A673 (cell line): ENCODE results near the gene CCDC85C.

ENCODE experiments used
- EZH2 ChIP-seq: fragments of 200-600 bp; sonication (generic); IDR thresholded peaks from 2 replicates; pipeline ENCODE4 v1.6.1; 2017; ENCODE audit warnings: borderline replicate concordance, low read depth, mild to moderate bottlenecking, mixed read lengths, antibody characterized with exemption, low read length; ENCODE audit not compliant: poor library complexity, severe bottlenecking
- TF ChIP-seq, protein P1 (sequence below): fragments of 300-800, 200-600 bp; sonication (generic); conservative IDR thresholded peaks from 2 replicates; pipeline ENCODE4 v1.5.1; 2017; ENCODE audit warnings: low read depth, mild to moderate bottlenecking, antibody characterized with exemption, low read length, moderate library complexity, mixed read lengths

DNA sequence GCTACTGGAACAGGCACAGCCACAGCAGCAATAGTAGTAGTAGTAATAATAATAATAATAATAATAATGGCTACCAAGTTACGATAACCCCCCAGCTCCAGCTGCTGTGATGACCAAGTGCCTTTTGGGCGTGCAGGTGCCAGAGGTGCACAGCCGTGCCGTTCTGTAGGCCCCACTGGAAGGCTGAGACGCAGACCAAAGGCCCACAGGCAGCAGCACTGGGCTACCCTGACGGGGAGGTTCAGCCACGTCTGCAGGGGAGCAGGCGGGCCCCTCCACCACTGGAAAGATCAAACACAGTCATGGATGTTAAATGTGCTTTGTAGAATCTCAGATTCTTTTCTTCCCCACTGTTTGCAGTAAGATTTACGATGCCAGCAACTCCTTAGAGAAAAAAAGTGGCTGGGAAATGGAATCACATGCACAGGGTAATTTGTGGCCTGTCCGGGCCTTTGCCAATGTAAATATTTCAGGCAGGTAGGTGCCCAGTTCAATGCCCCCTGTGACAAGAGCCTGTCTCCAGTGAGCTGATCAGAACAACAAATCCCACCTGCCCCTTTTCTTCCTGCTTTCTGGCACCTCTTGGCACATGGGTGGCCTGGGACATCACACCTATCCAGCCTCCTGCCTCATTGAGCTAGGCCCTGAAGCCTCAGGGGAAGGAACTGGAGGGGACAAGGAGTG, 32.6 kb downstream of the CCDC85C start:
- TF ChIP-seq, protein P1, sequence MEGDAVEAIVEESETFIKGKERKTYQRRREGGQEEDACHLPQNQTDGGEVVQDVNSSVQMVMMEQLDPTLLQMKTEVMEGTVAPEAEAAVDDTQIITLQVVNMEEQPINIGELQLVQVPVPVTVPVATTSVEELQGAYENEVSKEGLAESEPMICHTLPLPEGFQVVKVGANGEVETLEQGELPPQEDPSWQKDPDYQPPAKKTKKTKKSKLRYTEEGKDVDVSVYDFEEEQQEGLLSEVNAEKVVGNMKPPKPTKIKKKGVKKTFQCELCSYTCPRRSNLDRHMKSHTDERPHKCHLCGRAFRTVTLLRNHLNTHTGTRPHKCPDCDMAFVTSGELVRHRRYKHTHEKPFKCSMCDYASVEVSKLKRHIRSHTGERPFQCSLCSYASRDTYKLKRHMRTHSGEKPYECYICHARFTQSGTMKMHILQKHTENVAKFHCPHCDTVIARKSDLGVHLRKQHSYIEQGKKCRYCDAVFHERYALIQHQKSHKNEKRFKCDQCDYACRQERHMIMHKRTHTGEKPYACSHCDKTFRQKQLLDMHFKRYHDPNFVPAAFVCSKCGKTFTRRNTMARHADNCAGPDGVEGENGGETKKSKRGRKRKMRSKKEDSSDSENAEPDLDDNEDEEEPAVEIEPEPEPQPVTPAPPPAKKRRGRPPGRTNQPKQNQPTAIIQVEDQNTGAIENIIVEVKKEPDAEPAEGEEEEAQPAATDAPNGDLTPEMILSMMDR, result no peak
- TF ChIP-seq EZH2, result no peak
